Smooth muscle cell of the brain vasculature (primary cell): ENCODE results near the gene EIF5AL1.
"Not testable (repeated sequence)": the region's sequence is repeated elsewhere in the genome, so short reads cannot be mapped to it uniquely, and the experiment has no call there.

Experiments
- DNase-seq: peaks from one replicate; pipeline ENCODE4 v3.0.0-alpha.2; 2012; ENCODE audit warnings: low read depth, low spot score

EIF5AL1 gene

GRCh38 chr10:79555354-79556309 is 43.3 kb downstream of the EIF5AL1 start:
- DNase-seq, result no peak

GRCh38 chr10:79556961-79557360 is 44.6 kb downstream of the EIF5AL1 start:
- not testable (repeated sequence) for DNase-seq

- no peak for DNase-seq
These were observed 47.4 kb downstream of the EIF5AL1 start for GRCh38 chr10:79559726-79560125.

GRCh38 chr10:79560160-79560709 is 47.9 kb downstream of the EIF5AL1 start, which contains the start of gene SFTPA2:
SFTPA2 (minus strand) TSS chr10:79560407; CDS start chr10:79559483, 924 bp downstream.
- DNase-seq, result no peak

GRCh38 chr10:79561257-79561656 is 48.9 kb downstream of the EIF5AL1 start:
- DNase-seq, result no peak

GRCh38 chr10:79562135-79562756 is 49.9 kb downstream of the EIF5AL1 start:
- peak; percentile 10 for DNase-seq

GRCh38 chr10:79563426-79563825 is 51.1 kb downstream of the EIF5AL1 start:
- no peak for DNase-seq
